DMS153 treated with DMSO at 0.1 percent for 48 hours (cell line): Measurements from ENCODE around the gene CACNA2D4.

ENCODE experiments used
- DNase-seq: peaks from one replicate; lab custom pipeline; 2025; ENCODE audit not compliant: unreplicated experiment; lab: John Stamatoyannopoulos, UW

The CACNA2D4 gene

DNA sequence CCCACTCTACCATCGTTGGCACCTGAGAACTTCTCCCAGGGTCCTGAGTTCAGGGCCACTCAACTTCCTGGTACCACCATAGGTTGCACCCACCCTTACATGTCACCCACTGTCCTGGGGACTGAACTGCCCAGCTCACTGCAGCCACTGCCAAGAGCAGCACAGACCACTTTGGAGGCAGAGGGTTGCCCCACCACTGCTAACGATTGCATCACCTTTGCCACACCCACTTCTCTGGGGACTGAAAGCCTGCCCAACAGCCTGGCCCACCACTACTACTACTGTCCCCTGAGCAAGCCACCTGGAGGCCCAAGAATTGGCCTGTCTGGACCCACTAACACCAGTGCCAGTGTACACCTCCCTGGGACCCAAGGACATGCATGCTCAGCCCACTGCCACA lies 27.6 kb downstream of the CACNA2D4 start:
- no peak for DNase-seq

GRCh38 chr12:1890119-1890703 lies 28.2 kb downstream of the CACNA2D4 start:
- DNase-seq, result no peak

DNA sequence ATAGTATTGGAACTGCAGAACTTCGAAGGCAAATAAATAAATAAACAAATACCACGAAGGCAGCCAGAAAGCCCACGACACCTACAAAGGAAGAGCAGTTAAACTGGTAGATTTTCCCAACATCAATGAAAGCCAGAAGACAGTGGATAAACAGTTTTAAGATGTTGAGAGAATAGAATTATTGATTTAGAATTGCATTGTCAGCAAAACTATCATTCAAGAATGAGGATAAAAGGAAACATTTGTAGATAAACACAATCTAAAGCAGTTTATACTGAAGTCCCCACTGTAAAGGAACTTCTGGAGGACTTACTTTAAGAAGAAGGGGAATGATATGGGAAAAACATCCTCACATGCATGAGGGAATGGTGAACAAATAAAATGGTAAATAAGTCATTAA lies 29.5 kb downstream of the CACNA2D4 start:
- no peak for DNase-seq

DNA sequence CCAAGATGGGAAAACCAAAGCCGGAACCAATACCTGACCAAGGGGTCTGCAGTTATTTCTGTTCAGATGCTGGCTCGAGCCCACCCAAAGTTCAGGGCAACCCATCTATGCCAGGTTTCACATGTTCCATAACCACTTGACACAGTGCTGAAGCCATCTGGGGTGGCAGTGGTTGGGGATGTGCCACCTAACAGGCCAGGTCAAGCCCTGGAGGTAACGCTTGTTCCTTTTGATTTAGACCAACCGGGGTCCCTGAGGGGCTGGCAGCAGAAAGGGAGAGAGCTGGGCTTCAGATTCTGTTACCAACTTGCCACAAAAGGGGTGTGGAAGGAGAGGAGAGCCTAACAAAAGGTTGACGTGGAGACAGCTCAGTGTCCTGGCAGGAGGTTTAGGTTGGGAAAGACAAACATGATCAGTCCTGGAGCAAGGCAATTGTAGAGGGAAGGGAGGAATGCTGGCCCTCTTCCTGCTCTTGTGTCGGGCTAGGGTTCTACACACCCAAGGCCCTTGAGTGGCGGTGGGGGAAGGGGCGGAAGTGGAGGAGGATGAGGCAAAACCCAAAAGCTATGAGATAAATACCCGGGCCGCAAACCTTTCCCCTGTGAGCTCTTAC lies 31.9 kb downstream of the CACNA2D4 start:
- DNase-seq, result no peak

GRCh38 chr12:1885599-1886245 lies 32.7 kb downstream of the CACNA2D4 start:
- no peak for DNase-seq

DNA sequence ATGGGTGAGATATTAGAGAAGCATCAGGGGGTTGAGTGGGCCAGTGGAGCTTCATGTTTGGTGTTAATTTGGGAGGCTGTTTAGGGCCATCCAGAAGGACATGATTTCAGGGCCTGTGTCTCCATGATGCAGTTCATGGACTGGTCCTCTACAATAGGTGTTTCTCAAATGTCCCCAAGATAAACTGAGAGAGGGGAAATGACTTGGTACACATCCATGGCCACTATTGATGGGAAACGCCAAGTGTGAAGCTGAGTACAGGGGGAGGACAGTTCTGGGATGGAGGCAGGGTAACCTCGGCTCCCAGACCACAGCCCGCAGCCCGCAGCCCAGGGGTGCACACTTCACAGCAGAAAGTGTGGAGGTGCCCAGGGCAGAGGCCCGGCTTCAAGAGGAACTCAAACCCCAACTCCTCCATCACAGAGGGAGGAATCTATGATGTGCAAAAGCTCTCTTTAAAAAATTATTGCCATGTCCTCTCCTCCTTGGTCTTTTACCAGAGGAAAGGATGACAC lies 33.3 kb downstream of the CACNA2D4 start:
- no peak for DNase-seq

DNA sequence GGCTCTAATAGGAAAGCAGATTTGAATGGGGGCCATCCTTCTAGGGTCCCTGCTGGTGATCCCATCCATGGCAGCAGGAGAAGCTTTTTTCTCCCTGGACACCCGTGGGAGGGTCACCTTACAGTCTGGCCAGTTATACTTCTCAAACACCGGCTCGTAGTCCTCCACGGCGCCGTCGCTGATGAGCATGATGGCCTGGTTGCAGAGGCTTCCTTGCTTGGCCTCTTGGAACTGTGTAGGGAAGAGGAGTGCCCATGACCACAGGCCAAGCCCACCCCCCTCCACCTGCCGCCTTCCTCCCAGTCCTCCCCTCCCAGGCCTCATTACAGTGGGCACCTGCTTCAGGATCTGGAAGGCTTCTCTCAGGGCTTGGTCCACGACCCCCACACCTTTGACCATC lies 33.8 kb downstream of the CACNA2D4 start:
- DNase-seq, result no peak

DNA sequence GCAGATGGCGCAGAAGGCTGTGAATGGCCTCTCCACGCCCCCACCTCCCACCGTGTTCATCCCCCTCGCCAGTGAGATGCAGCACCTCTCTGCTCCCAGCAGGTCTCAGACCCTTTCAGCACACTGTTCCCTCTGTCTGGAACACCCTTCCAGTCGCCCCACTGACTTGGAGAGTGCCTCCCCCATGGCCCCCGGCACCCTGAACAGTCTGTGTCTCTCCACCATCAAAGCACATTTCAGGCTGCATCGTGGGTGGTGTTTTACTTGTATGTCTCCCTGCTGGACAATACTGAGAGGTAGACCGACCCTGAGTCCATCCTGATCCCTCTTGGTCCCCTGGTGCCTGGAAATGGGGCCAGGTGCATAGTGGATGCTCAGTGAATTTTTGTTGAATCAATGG lies 34.9 kb downstream of the CACNA2D4 start:
- no peak for DNase-seq

DNA sequence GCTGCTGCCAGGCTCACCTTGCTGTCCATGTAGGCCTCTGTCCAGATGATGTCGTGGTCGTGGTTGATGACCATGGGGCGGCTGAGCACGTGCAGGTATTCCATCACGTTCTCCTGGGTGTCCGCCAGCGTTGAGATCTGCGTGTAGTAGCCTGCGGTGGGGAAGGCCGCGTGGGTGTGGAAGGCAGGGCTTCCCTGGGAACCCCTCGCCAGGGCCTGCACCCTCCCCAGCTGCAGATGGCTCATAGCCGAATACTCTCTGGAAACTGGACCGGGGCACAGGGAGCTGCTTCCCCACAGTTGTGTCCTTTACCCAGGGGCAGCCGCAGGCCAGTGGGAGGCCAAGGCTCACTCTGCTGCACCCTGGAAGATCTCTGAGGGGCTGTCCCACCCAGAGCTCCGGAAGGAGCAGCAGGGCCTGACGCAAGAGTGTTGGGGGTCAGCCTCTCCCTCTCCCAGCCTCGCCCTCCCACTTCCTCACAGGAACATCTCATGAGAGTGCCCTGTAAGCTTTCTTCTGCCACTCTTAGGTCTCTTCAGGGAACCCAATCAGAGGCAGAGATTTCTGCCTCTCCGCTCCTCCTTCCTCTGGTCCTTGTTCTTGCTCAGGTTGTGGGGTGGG lies 35.5 kb downstream of the CACNA2D4 start:
- DNase-seq, result no peak

DNA sequence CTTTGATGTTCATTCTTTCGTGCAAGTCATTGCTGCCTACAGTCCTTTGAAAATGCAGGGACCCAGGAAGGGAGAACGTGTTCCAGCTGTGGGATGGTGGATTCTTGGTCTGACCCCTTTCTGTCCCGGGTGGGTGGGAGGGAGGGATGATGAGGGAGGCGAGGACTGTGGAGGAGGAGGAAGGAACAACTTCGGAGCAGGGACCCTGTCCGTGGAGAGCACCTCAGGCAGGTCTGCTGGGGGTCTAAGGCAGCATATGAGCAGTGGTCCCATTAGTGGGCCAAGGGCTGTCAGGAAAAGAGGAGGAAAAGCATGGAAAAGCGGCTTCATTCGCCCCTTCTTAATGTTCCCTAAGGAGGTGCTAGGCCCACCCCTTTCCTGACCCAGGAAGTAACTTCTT lies 36.0 kb downstream of the CACNA2D4 start:
- DNase-seq, result no peak

- DNase-seq, result no peak
Measured at GRCh38 chr12:1881936-1882335, 36.5 kb downstream of the CACNA2D4 start.

DNA sequence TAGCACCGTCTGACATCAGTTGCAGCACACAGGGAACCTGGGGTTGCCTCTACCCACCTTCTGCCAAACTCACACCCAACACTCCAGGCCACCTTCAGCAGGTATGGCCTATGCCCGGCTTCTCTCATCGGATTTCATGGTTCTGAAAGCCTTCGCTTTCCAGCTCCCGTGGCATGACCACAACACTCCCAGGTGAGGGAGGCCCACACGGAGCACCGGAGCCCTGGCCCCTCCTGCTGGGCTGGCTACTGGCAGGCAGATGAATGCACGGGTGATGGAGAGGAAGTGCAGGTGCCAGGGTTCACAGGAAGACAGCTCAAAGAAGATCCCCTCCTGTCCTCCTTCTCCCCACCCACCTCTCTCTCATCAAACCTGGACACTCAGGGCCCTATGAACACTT lies 37.2 kb downstream of the CACNA2D4 start:
- no peak for DNase-seq

GRCh38 chr12:1880876-1881275 lies 37.6 kb downstream of the CACNA2D4 start:
- no peak for DNase-seq

DNA sequence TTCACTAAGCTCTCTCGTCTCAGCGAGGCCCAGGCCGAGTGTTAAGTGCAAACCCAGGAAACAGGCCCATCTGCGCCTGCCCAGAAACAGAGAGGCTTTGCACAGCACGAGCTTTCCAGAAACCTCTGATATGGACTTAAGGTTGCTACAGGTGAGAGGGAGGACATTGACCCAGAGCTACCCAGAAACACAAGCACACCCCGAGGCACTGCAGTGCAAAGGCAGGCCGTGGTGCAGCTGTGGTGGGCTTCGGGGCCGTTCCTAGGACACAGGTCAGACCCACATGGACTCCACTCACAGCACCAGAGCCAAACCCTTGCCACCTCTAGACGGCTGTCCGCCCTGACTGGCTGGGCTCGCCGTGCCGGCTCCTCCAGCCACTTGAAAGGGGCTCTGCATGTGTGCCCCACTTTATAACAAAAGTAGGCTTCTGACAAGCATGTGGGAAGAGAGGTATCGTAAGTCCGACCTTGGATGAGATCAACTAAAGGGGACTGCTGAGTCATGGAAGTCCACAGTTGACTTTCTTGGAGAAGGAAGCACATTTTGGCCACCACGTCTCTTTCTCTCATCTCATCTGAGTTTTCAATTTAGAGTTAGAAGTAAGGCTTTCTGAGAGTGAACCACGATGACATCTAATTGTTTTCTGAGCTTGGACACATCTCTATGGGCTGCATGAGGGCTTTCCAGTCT lies 38.2 kb downstream of the CACNA2D4 start:
- DNase-seq, result no peak

DNA sequence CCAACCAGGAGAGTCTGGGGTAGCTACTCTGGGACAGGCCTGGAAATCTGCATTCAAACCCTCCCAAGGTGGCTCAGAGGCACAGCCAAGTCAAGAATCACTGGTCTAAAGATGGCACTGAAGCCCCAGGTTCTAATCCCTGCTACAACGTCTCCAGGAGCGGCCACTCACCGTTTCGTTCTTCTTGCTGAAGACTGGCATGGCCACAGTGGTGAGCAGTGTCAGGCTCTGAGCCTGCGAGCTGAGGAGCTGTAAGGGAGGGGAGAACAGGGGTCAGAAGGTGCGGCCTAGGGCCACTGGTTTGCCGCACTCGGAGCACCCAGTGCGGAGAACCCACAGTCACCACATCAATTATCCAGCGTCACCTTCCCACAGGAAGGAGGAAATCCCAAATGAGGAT lies 38.8 kb downstream of the CACNA2D4 start:
- DNase-seq, result no peak

- DNase-seq, result no peak
Measured at GRCh38 chr12:1878695-1879094, 39.8 kb downstream of the CACNA2D4 start.

DNA sequence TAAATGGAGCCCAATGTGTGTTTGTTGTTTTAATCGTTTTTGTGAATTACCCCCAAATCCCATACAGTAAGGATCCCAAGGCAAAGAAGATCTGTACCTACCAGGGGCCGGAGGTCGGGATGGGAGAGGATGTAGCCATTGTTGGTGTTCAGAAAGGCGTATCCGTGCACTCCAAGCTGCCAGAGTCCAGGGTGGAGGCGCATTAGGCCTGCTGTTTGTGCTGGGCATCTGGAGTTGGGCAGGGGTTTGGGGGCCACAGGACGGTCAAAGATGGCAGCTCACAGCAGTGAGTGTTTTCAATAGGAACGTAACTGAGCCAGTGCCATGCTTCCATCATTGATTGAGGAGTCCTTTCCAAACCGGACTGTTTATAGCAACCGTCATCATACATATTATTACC lies 40.2 kb downstream of the CACNA2D4 start:
- DNase-seq, result no peak

DNA sequence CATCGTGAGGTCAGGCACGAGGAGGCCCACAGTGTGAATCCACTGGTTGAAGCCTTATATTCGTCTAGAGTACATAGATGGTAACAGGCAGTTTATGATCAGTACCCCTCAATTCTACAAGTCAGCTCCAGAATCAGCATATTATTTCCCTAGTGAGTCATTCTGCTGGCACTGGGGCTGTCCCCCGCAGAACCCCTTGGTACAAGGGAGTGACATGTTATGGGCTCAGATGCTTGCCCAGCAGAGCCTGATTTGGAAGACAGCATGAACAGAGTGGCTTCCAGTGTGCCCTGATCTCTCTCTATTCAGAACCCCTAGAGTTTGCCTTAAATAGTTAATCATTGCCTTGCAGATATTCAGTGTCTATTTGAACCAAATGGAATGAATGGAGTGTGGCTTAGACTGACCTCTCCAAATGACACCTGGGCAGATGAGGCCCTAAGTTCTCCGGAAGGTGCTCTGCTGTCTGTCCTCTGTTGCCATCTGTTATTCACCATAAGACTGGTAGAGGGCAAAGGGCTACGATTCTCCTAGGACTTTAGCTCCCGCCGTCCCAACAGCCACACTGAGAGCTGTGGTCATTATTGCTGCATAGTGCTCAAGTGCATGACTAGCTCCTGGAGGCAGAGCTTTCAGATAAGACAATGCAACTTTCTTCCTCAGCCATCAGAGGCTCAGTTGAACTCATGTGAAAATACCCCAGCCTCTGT lies 41.1 kb downstream of the CACNA2D4 start:
- DNase-seq, result no peak

- DNase-seq, result no peak
Measured at GRCh38 chr12:1876086-1876485, 42.4 kb downstream of the CACNA2D4 start.

DNA sequence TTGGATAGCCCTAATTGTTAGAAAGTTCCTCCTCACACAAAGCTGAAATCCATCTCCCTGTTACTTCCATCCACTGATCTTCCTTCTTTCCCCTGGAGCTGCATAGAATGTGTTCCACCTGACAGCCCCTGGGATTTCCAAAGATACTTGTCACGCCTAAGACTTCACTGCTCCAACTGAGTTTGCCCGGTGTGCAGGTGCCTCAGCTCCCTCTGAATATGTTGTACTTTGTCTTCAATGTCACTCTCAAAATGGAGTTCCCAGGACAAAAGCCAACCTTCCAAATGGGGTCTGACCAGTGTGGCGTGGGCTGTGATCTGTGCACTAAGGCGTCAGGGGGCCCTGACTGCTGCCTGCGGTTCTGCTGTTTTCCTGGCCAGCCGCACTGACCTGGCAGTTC lies 42.8 kb downstream of the CACNA2D4 start:
- DNase-seq, result no peak
